SK-N-SH (cell line): ENCODE data around the gene TMEM245. TPM values are rescaled to one million over a fixed set of nuclear protein-coding genes. Genes with fewer than 3 reads are reported as not detected.

Experiments
- CTCF ChIA-PET: fragments of 300-600, 350-600 bp; formaldehyde crosslinking; extraction: SDS; loops from one replicate; lab custom pipeline; 2021; lab: Yijun Ruan, JAX
- POLR2A ChIA-PET: fragments of 350-600 bp; sonication (Branson Sonifier 250); formaldehyde crosslinking; extraction: SDS; loops from one replicate; lab custom pipeline; 2020; ENCODE audit warnings: antibody characterized with exemption, inconsistent platforms; lab: Yijun Ruan, JAX
- DNase-seq: peaks from one replicate; pipeline ENCODE4 v3.0.0; 2012
- H2AFZ ChIP-seq: fragments of 200-600 bp; sonication (generic); 2 replicates; pipeline ENCODE4 v1.8.1; 2016; ENCODE audit warnings: antibody characterized with exemption, mild to moderate bottlenecking, low read depth
- H3F3A ChIP-seq: fragments of 200-600 bp; sonication (generic); replicated peaks from 2 replicates; pipeline ENCODE3; 2016; ENCODE audit warnings: antibody characterized with exemption, mild to moderate bottlenecking; ENCODE audit not compliant: insufficient read depth
- H3K27ac ChIP-seq, 2 experiments: fragments of 200-500 bp in 1 of 2; fragments of 200-600 bp in 1 of 2; sonication (Bioruptor generic) in 1 of 2; sonication (generic), shearing (Covaris generic) in 1 of 2; 2 replicates each; pipeline versions ENCODE4 v1.5.1 to v1.6.1; 2014 to 2016; ENCODE audit warnings: low read depth in 2 of 2, inconsistent platforms in 1 of 2, low read length in 1 of 2, mild to moderate bottlenecking in 1 of 2, mixed read lengths in 1 of 2
- H3K27me3 ChIP-seq: fragments of 200-600 bp; sonication (generic), shearing (Covaris generic); 2 replicates; pipeline ENCODE4 v1.6.1; 2016; ENCODE audit warnings: mixed run types; ENCODE audit not compliant: insufficient read depth
- H3K36me3 ChIP-seq, 2 experiments: fragments of 200-500 bp in 1 of 2; fragments of 200-600 bp in 1 of 2; sonication (Bioruptor generic) in 1 of 2; sonication (generic) in 1 of 2; replicated peaks in 1 of 2; 2 replicates each; pipeline versions ENCODE3 to v1.5.1; 2014 to 2016; ENCODE audit warnings: low read length in 1 of 2, mild to moderate bottlenecking in 1 of 2; ENCODE audit not compliant: insufficient read depth in 2 of 2, control insufficient read depth in 1 of 2
- H3K4me1 ChIP-seq, 2 experiments: fragments of 200-500 bp in 1 of 2; fragments of 200-600 bp in 1 of 2; sonication (Bioruptor generic) in 1 of 2; sonication (generic), shearing (Covaris generic) in 1 of 2; 2 replicates each; pipeline versions ENCODE4 v1.5.1 to v1.6.1; 2014 to 2016; ENCODE audit warnings: low read depth in 1 of 2, low read length in 1 of 2, mixed run types in 1 of 2; ENCODE audit not compliant: insufficient read depth in 2 of 2, control insufficient read depth in 1 of 2
- H3K4me2 ChIP-seq: fragments of 200-600 bp; sonication (generic), shearing (Covaris generic); 2 replicates; pipeline ENCODE4 v1.6.1; 2017; ENCODE audit warnings: mixed run types
- H3K4me3 ChIP-seq, 2 experiments: fragments of 200-500 bp in 1 of 2; fragments of 200-600 bp in 1 of 2; sonication (Bioruptor generic) in 1 of 2; sonication (generic), shearing (Covaris generic) in 1 of 2; 2 replicates each; pipeline versions ENCODE4 v1.5.1 to v1.8.1; 2014 to 2016; ENCODE audit warnings: low read depth in 2 of 2, inconsistent platforms in 1 of 2, low read length in 1 of 2, mild to moderate bottlenecking in 1 of 2, mixed read lengths in 1 of 2, moderate library complexity in 1 of 2
- H3K79me2 ChIP-seq: fragments of 200-600 bp; sonication (generic); 2 replicates; pipeline ENCODE4 v1.8.1; 2017; ENCODE audit warnings: mild to moderate bottlenecking; ENCODE audit not compliant: insufficient read depth
- H3K9ac ChIP-seq: fragments of 200-600 bp; sonication (generic); 2 replicates; pipeline ENCODE4 v1.6.1; 2017; ENCODE audit warnings: mixed run types
- H3K9me2 ChIP-seq: fragments of 200-600 bp; sonication (generic); 2 replicates; pipeline ENCODE4 v1.6.1; 2017; ENCODE audit warnings: mixed run types
- H3K9me3 ChIP-seq: fragments of 200-600 bp; sonication (generic); 2 replicates; pipeline ENCODE4 v1.6.1; 2017; ENCODE audit warnings: mixed run types, mild to moderate bottlenecking, moderate library complexity
- H4K20me1 ChIP-seq: fragments of 200-600 bp; sonication (generic); 2 replicates; pipeline ENCODE4 v1.6.1; 2017; ENCODE audit warnings: mild to moderate bottlenecking, mixed run types; ENCODE audit not compliant: insufficient read depth
- CHD2 ChIP-seq: fragments of 150-350 bp; IDR thresholded peaks from 2 replicates; pipeline ENCODE4 v1.6.1; 2018; ENCODE audit warnings: low read length; ENCODE audit not compliant: partially characterized antibody
- ELF1 ChIP-seq: IDR thresholded peaks from 2 replicates; pipeline ENCODE4 v1.4.0; 2012
- EP300 ChIP-seq, 2 experiments: IDR thresholded peaks; 2 replicates each; pipeline versions ENCODE4 v1.4.0 to v1.6.1; 2012; ENCODE audit warnings: borderline replicate concordance in 1 of 2, low read depth in 1 of 2, low read length in 1 of 2
- EZH2phosphoT487 ChIP-seq: fragments of 200-600 bp; sonication (generic); IDR thresholded peaks from 2 replicates; pipeline ENCODE4 v1.6.1; 2017; ENCODE audit warnings: low read depth, mixed run types, mild to moderate bottlenecking, antibody characterized with exemption, moderate library complexity, borderline replicate concordance
- FOSL2 ChIP-seq: IDR thresholded peaks from 2 replicates; pipeline ENCODE4 v1.4.0; 2012; ENCODE audit warnings: low read depth, mild to moderate bottlenecking, moderate library complexity, borderline replicate concordance
- FOXM1 ChIP-seq: IDR thresholded peaks from 2 replicates; pipeline ENCODE4 v1.4.0; 2012; ENCODE audit warnings: low read depth, mild to moderate bottlenecking
- GABPA ChIP-seq: IDR thresholded peaks from 2 replicates; pipeline ENCODE4 v1.4.0; 2012; ENCODE audit warnings: low read depth, mild to moderate bottlenecking
- GATA2 ChIP-seq: sonication (generic); formaldehyde crosslinking; IDR thresholded peaks from 2 replicates; pipeline ENCODE4 v1.5.0; 2020; ENCODE audit warnings: mild to moderate bottlenecking, missing genetic modification reagents
- JUND ChIP-seq: IDR thresholded peaks from 2 replicates; pipeline ENCODE4 v1.4.0; 2012
- MAX ChIP-seq: IDR thresholded peaks from 2 replicates; pipeline ENCODE4 v1.4.0; 2012; ENCODE audit warnings: low read depth
- NRF1 ChIP-seq: IDR thresholded peaks from 2 replicates; pipeline ENCODE4 v1.6.1; 2012; ENCODE audit warnings: low read depth, mild to moderate bottlenecking, low read length
- PBX3 ChIP-seq: IDR thresholded peaks from 2 replicates; pipeline ENCODE4; 2012
- POLR2AphosphoS5 ChIP-seq: IDR thresholded peaks from 2 replicates; pipeline ENCODE4 v1.6.1; 2012; ENCODE audit warnings: low read depth, low read length
- RCOR1 ChIP-seq: fragments of 150-350 bp; IDR thresholded peaks from 2 replicates; pipeline ENCODE4 v1.6.1; 2017; ENCODE audit warnings: antibody characterized with exemption, low read length
- REST ChIP-seq: IDR thresholded peaks from 2 replicates; pipeline ENCODE4 v1.6.1; 2012; ENCODE audit warnings: mild to moderate bottlenecking, low read depth, low read length, moderate library complexity
- SIN3A ChIP-seq: IDR thresholded peaks from 2 replicates; pipeline ENCODE4 v1.6.1; 2012; ENCODE audit warnings: low read depth, mild to moderate bottlenecking, low read length, moderate library complexity, borderline replicate concordance
- SMC3 ChIP-seq: IDR thresholded peaks from 2 replicates; pipeline ENCODE4 v1.6.1; 2012; ENCODE audit warnings: low read depth, low read length, improper control_type of control experiment
- USF2 ChIP-seq: fragments of 150-350 bp; IDR thresholded peaks from 2 replicates; pipeline ENCODE4 v1.6.1; 2017; ENCODE audit warnings: antibody characterized with exemption, low read length, low read depth, borderline replicate concordance
- YY1 ChIP-seq: IDR thresholded peaks from 2 replicates; pipeline ENCODE4 v1.4.0; 2012; ENCODE audit warnings: low read depth, mild to moderate bottlenecking
- WGBS: methylation state at CpG from one replicate; pipeline ENCODE4 v1.1.6; 2017; ENCODE audit warnings: low lambda C conversion rate; 5-methylcytosine and 5-hydroxymethylcytosine counted together
- polyA plus RNA-seq, 3 experiments: library from polyadenylated mRNA; depleted of rRNA; stranded (reverse); fragments of >200 nt; gene quantifications; 2 replicates each; pipeline ENCODE4 v1.2.3, GENCODE V29; 2012

The TMEM245 gene
- polyA plus RNA-seq, 1 of the 3 experiments (the other 2 are of a cell fraction), result 17.5 TPM

- no peaks in the 10 kb centered on the region for H3K9me3 ChIP-seq
- WGBS, result 88% methylated on average over 6 of the region's 6 CpGs
- no peak overlapping the region for H3K9ac ChIP-seq
- peaks cover 0 to 26% of the 10 kb centered on the region in 2 experiments; a peak in 3 of 4 replicates for H3K4me1 ChIP-seq
- H3K4me3 ChIP-seq, result no peak overlapping the region
- H3K36me3 ChIP-seq, result peaks cover 36 to 49% of the 10 kb centered on the region in 2 experiments
- H3K27ac ChIP-seq, result peak overlapping the region in 1 of 2 experiments; percentile 82; a peak in 2 of 4 replicates
- H3F3A ChIP-seq, result peaks cover 29% of the 10 kb centered on the region
- CTCF ChIA-PET, result interaction anchor here (1.1 to 1.6 kb wide), 3 partner anchors 10 to 80 kb away, joined by 3 to 4 read pairs (median 3); no protein-coding TSS in a partner anchor
- DNase-seq, result no peak
- no peaks in the 10 kb centered on the region for H3K9me2 ChIP-seq
- H4K20me1 ChIP-seq, result no peaks in the 10 kb centered on the region
- POLR2A ChIA-PET, result interaction anchor here (0.6 kb wide), 1 partner anchor 9 kb away, joined by 3 read pairs; no protein-coding TSS in a partner anchor
- TF ChIP-seq PBX3, result no peak
- TF ChIP-seq SMC3, result no peak
- TF ChIP-seq NRF1, result no peak
- TF ChIP-seq ELF1, result no peak
- peak; percentile 38; the same call in 1 of the 2 replicates for TF ChIP-seq GATA2
- TF ChIP-seq POLR2AphosphoS5, result no peak
- no peak for TF ChIP-seq GABPA
- TF ChIP-seq, all 33 proteins: peak for 1
- Histone ChIP-seq H3K79me2 (peaks cover 43% of the 10 kb centered on the region), H3K4me2 (no peak overlapping the region), H3K27me3 (no peaks in the 10 kb centered on the region), H2AFZ (no peak overlapping the region)
These were observed 85.6 kb downstream of the TMEM245 start for GRCh38 chr9:109033941-109034700.

- 97% methylated on average over 3 of the region's 3 CpGs for whole genome bisulfite sequencing
- Histone ChIP-seq H3K79me2 (peaks cover 49% of the 10 kb centered on the region), H3K36me3 (peaks cover 36 to 49% of the 10 kb centered on the region in 2 experiments), H3K4me3 (no peak overlapping the region), H3K27ac (no peak overlapping the region), H3K4me2 (no peak overlapping the region), H3K4me1 (peaks cover 0 to 11% of the 10 kb centered on the region in 2 experiments; a peak in 3 of 4 replicates), H3F3A (peaks cover 15% of the 10 kb centered on the region), H3K9ac (no peak overlapping the region), H3K9me2 (no peaks in the 10 kb centered on the region), H4K20me1 (no peaks in the 10 kb centered on the region), H2AFZ (no peak overlapping the region), H3K27me3 (no peaks in the 10 kb centered on the region), H3K9me3 (no peaks in the 10 kb centered on the region)
- CTCF ChIA-PET, result no interaction called here
- DNase-seq, result no peak
- POLR2A ChIA-PET, result no interaction called here
- TF ChIP-seq EZH2phosphoT487 (no peak), JUND (no peak), POLR2AphosphoS5 (no peak), SIN3A (no peak), REST (no peak), RCOR1 (no peak), FOXM1 (no peak), YY1 (no peak), MAX (no peak), FOSL2 (no peak), CHD2 (no peak), USF2 (no peak), EP300 (IDR thresholded peaks at IDR 0.05; ENCODE audit: borderline replicate concordance in 1 of 2, low read depth in 1 of 2, low read length in 1 of 2) (no peak), NRF1 (no peak)
These were observed 88.5 kb downstream of the TMEM245 start for GRCh38 chr9:109031241-109031640.
